Endothelial cell of umbilical vein (primary cell): Measurements from ENCODE around the gene SPO11. TPM values are rescaled to one million over a fixed set of nuclear protein-coding genes. Genes with fewer than 3 reads are reported as not detected.

ENCODE experiments used
- BruUV-seq: library from RNA; stranded (reverse); fragments of 400-500 nt; replicated peaks from 2 replicates; lab custom pipeline; 2021; lab: Mats Ljungman, UMichigan
- CTCF ChIA-PET: fragments of 300-600, 350-600 bp; sonication (Branson Sonifier 250); formaldehyde crosslinking; loops from one replicate; lab custom pipeline; 2021; ENCODE audit warnings: antibody characterized with exemption, inconsistent platforms; lab: Charles Lee
- POLR2A ChIA-PET: fragments of 300-600, 350-600 bp; sonication (Branson Sonifier 250); formaldehyde crosslinking; loops from one replicate; lab custom pipeline; 2021; ENCODE audit warnings: antibody characterized with exemption, inconsistent platforms; lab: Charles Lee
- DNase-seq: peaks from one replicate; pipeline ENCODE4 v3.0.0-alpha.2; 2011; ENCODE audit warnings: low read depth, low spot score
- FAIRE-seq: peaks from 2 replicates; lab custom pipeline; 2011; peaks lifted over from hg19 to GRCh38; lab: Jason Lieb, UNC
- H2AFZ ChIP-seq: 2 replicates; pipeline ENCODE4 v1.6.0; 2012; ENCODE audit warnings: low read depth, low read length, control low read depth, inconsistent platforms
- H3K27ac ChIP-seq: 2 replicates; pipeline ENCODE4 v1.5.1; 2011; ENCODE audit warnings: low read depth, mild to moderate bottlenecking, control low read depth, low read length, moderate library complexity; ENCODE audit not compliant: insufficient read depth
- H3K27me3 ChIP-seq, 2 experiments: 2 replicates each; pipeline versions ENCODE4 v1.6.0 to v1.6.1; 2011; ENCODE audit warnings: low read length in 2 of 2, mixed read lengths in 1 of 2; ENCODE audit not compliant: control insufficient read depth in 2 of 2, insufficient read depth in 2 of 2
- H3K36me3 ChIP-seq, 2 experiments: 2 replicates in 1 of 2; 3 replicates in 1 of 2; pipeline ENCODE4 v1.5.1; 2011; ENCODE audit warnings: low read length in 2 of 2, mild to moderate bottlenecking in 1 of 2, moderate library complexity in 1 of 2; ENCODE audit not compliant: control insufficient read depth in 2 of 2, insufficient read depth in 2 of 2; ENCODE audit errors: extremely low read depth in 1 of 2
- H3K4me1 ChIP-seq: 3 replicates; pipeline ENCODE4 v1.5.1; 2011; ENCODE audit warnings: mild to moderate bottlenecking, low read length; ENCODE audit not compliant: control insufficient read depth, insufficient read depth; ENCODE audit errors: extremely low read depth
- H3K4me2 ChIP-seq: 2 replicates; pipeline ENCODE4 v1.6.1; 2011; ENCODE audit warnings: low read length, control low read depth, mixed read lengths; ENCODE audit not compliant: insufficient read depth
- H3K4me3 ChIP-seq, 3 experiments: fragments of 200-600 bp in 1 of 3; sonication (generic), shearing (Covaris generic) in 1 of 3; replicated peaks in 1 of 3; 2 replicates each; pipeline ENCODE4 v1.5.1; 2011 to 2016; ENCODE audit warnings: control low read depth in 3 of 3, low read length in 3 of 3, mild to moderate bottlenecking in 2 of 3, inconsistent platforms in 1 of 3, low read depth in 1 of 3, moderate library complexity in 1 of 3; ENCODE audit not compliant: insufficient read depth in 1 of 3
- H3K79me2 ChIP-seq: 2 replicates; pipeline ENCODE4 v1.6.0; 2012; ENCODE audit warnings: low read length, inconsistent platforms; ENCODE audit not compliant: control insufficient read depth, insufficient read depth
- H3K9ac ChIP-seq: replicated peaks from 2 replicates; pipeline ENCODE3; 2011; ENCODE audit warnings: low read length, control low read depth; ENCODE audit not compliant: insufficient read depth; ENCODE audit errors: extremely low read depth
- H3K9me1 ChIP-seq: replicated peaks from 3 replicates; pipeline ENCODE4 v1.6.0; 2011; ENCODE audit warnings: mild to moderate bottlenecking, low read length; ENCODE audit not compliant: control insufficient read depth, insufficient read depth; ENCODE audit errors: extremely low read depth
- H3K9me3 ChIP-seq: replicated peaks from 2 replicates; pipeline ENCODE4 v1.5.1; 2012; ENCODE audit warnings: low read length, inconsistent platforms; ENCODE audit not compliant: control insufficient read depth, insufficient read depth
- H4K20me1 ChIP-seq: replicated peaks from 2 replicates; pipeline ENCODE3; 2011; ENCODE audit warnings: mild to moderate bottlenecking, low read length; ENCODE audit not compliant: control insufficient read depth, insufficient read depth; ENCODE audit errors: extremely low read depth
- EZH2 ChIP-seq: IDR thresholded peaks from 2 replicates; pipeline ENCODE4 v1.6.1; 2012; ENCODE audit warnings: borderline replicate concordance, low read depth, mild to moderate bottlenecking, moderate library complexity, low read length, inconsistent platforms; ENCODE audit not compliant: severe bottlenecking
- FOS ChIP-seq: IDR thresholded peaks from 2 replicates; pipeline ENCODE4 v1.6.1; 2011; ENCODE audit warnings: mild to moderate bottlenecking, low read length, moderate library complexity, borderline replicate concordance; ENCODE audit not compliant: insufficient read depth
- GATA2 ChIP-seq: IDR thresholded peaks from 2 replicates; pipeline ENCODE4 v1.7.0; 2011; ENCODE audit warnings: low read depth, mild to moderate bottlenecking, moderate library complexity, mixed read lengths, low read length; ENCODE audit not compliant: insufficient read length, insufficient read depth
- JUN ChIP-seq: IDR thresholded peaks from 2 replicates; pipeline ENCODE4 v1.6.1; 2011; ENCODE audit warnings: borderline replicate concordance, low read depth; ENCODE audit not compliant: insufficient read length, insufficient read depth
- MYC ChIP-seq: IDR thresholded peaks from one replicate; pipeline ENCODE4 v1.6.1; 2011; ENCODE audit warnings: mild to moderate bottlenecking, low read depth, low read length
- POLR2A ChIP-seq: IDR thresholded peaks from 2 replicates; pipeline ENCODE4 v1.6.1; 2012; ENCODE audit warnings: low read depth, mild to moderate bottlenecking, control low read depth, low read length
- POLR2AphosphoS5 ChIP-seq: IDR thresholded peaks from 2 replicates; pipeline ENCODE4 v1.6.1; 2012; ENCODE audit warnings: low read depth, mild to moderate bottlenecking, control low read depth, low read length, moderate library complexity; ENCODE audit not compliant: insufficient read depth
- dilution Hi-C: fragments of 300-500 bp; cut with MboI; formaldehyde crosslinking; loops from one replicate; pipeline ENCODE4 v1.15.0; 2019; ENCODE audit warnings: low sequenced_read_pairs; ENCODE audit not compliant: extremely low pct_ligation_motif_present
- intact Hi-C: fragments of 100-400 bp; cut with micrococcal nuclease; formaldehyde crosslinking; loops from one replicate; pipeline ENCODE4 v1.10.0; 2022
- polyA plus RNA-seq, 4 experiments: library from polyadenylated mRNA; depleted of rRNA in 3 of 4; stranded (reverse) in 3 of 4; unstranded in 1 of 4; fragments of >200 nt; gene quantifications; 2 replicates each; pipeline versions ENCODE4 v1.2.1 to v1.2.3, GENCODE V29; 2011 to 2012; ENCODE audit warnings: missing spikeins in 1 of 4
- total RNA-seq: library from RNA; stranded (reverse); gene quantifications from 2 replicates; pipeline ENCODE4 v1.2.3, GENCODE V29; 2021
- TF ChIP-seq, protein P1 (sequence below): IDR thresholded peaks from 2 replicates; pipeline ENCODE4 v1.6.1; 2011; ENCODE audit not compliant: insufficient read depth, insufficient read length
- TF ChIP-seq, protein P2 (sequence below), 2 donors: IDR thresholded peaks; 1 replicate in 1 of 2; 2 replicates in 1 of 2; pipeline ENCODE4 v1.5.1; 2011; ENCODE audit warnings: low read length in 2 of 2, mild to moderate bottlenecking in 2 of 2, moderate library complexity in 2 of 2, control low read depth in 1 of 2, inconsistent platforms in 1 of 2, low read depth in 1 of 2; ENCODE audit not compliant: insufficient read depth in 1 of 2; ENCODE audit errors: extremely low read depth in 1 of 2

SPO11 gene
- total and polyA plus RNA-seq, 2 donors (not counting 3 experiments of a cell fraction or from before 2014, with no cell fraction given), result not detected

DNA sequence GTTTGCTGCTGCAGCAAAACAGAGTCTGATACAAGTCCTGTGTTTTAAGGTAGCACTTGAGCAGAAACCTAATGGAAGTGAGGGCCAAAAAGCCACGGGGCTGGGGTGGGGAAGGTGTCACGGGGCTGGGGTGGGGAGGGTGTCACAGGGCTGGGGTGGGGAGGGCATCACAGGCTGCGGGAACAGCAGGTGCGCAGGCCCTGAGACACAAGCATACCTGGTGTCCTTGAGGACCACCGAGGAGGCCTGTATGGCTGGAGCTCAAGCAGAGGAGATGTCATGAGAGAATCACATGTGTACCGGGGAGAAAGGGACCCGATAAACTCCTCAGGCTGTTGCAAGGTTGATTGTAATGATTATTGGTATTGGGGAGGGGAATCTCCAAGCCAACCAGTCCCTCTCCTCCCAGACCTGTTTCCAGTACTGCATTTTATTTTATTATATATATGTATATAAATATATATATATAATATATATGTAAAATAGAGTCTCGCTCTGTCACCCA lies 13.6 kb upstream of the SPO11 start:
- no peaks in the 10 kb centered on the region for H3K79me2 ChIP-seq
- no peaks in the 10 kb centered on the region for H4K20me1 ChIP-seq
- no peak for DNase-seq
- no peaks in the 10 kb centered on the region for H3K4me1 ChIP-seq
- dilution Hi-C loops (no loop called here), intact Hi-C loops (no loop called here)
- no peaks in the 10 kb centered on the region for H3K27me3 ChIP-seq
- FAIRE-seq, result no peak
- TF ChIP-seq, protein P1, sequence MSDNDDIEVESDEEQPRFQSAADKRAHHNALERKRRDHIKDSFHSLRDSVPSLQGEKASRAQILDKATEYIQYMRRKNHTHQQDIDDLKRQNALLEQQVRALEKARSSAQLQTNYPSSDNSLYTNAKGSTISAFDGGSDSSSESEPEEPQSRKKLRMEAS, result no peak
- no peak for TF ChIP-seq MYC
- TF ChIP-seq, protein P2, sequence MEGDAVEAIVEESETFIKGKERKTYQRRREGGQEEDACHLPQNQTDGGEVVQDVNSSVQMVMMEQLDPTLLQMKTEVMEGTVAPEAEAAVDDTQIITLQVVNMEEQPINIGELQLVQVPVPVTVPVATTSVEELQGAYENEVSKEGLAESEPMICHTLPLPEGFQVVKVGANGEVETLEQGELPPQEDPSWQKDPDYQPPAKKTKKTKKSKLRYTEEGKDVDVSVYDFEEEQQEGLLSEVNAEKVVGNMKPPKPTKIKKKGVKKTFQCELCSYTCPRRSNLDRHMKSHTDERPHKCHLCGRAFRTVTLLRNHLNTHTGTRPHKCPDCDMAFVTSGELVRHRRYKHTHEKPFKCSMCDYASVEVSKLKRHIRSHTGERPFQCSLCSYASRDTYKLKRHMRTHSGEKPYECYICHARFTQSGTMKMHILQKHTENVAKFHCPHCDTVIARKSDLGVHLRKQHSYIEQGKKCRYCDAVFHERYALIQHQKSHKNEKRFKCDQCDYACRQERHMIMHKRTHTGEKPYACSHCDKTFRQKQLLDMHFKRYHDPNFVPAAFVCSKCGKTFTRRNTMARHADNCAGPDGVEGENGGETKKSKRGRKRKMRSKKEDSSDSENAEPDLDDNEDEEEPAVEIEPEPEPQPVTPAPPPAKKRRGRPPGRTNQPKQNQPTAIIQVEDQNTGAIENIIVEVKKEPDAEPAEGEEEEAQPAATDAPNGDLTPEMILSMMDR (IDR thresholded peaks at IDR 0.05; ENCODE audit: extremely low read depth in 1 of 2, insufficient read depth in 1 of 2, low read depth in 1 of 2, low read length in 2 of 2), result no peak
- no peak for TF ChIP-seq GATA2
- no peak for TF ChIP-seq FOS
- TF ChIP-seq EZH2, result no peak
- no peak for TF ChIP-seq POLR2A
- no peak for TF ChIP-seq JUN
- TF ChIP-seq POLR2AphosphoS5, result no peak
- H2AFZ ChIP-seq, result no peak overlapping the region
- H3K27ac ChIP-seq, result no peak overlapping the region
- CTCF ChIA-PET, result no interaction called here
- POLR2A ChIA-PET, result no interaction called here
- H3K36me3 ChIP-seq, result no peaks in the 10 kb centered on the region
- H3K9me1 ChIP-seq, result no peaks in the 10 kb centered on the region
- no peak overlapping the region for H3K4me3 ChIP-seq
- no peak overlapping the region for H3K4me2 ChIP-seq
- H3K9ac ChIP-seq, result no peak overlapping the region
- no peaks in the 10 kb centered on the region for H3K9me3 ChIP-seq
- no TSS peak for BruUV-seq
